ENCODE data around the gene PYROXD2. TPM values are rescaled to one million over a fixed set of nuclear protein-coding genes. Genes with fewer than 3 reads are reported as not detected.

The PYROXD2 gene
- 0.41 and 0.51 TPM in 2 replicates for total RNA-seq (2014; rRNA removed; shearing (Covaris generic))
- 4.0 and 4.3 TPM in 2 replicates for total RNA-seq (2022)
- percentile 23 among the genes with signal in this experiment for Bru-seq, nascent RNA
- BruChase-seq, experiment 1, labeled RNA remaining after a 6-hour chase, result percentile 25 among the genes with signal in this experiment
- BruChase-seq, experiment 2, labeled RNA remaining after a 2-hour chase, result percentile 28 among the genes with signal in this experiment
- long read RNA-seq, result 0 reads

- Histone ChIP-seq H3K4me2 (ENCODE audit: low read length) (no peak within 1 kb of the TSS), H3K79me2 (ENCODE audit: insufficient read depth, low read depth, low read length) (no peaks in the 10 kb centered on the region), H3K36me3 (ENCODE audit: insufficient read depth, low read length) (0 out of 2 replicates have a peak, but pooled peaks cover 3% of the 10 kb centered on the region), H3K27ac (ENCODE audit: low read depth, low read length, poor library complexity, severe bottlenecking) (no peak within 1 kb of the TSS), H2AFZ (ENCODE audit: low read length) (no peak within 1 kb of the TSS), H3K4me3 (ENCODE audit: low read depth, low read length, poor library complexity, severe bottlenecking) (no peak within 1 kb of the TSS), H3K9me2 (ENCODE audit: insufficient read depth, low read length) (no peaks in the 10 kb centered on the region), H3K9me3 (ENCODE audit: low read length) (no peaks in the 10 kb centered on the region), H4K20me1 (ENCODE audit: insufficient read depth, low read length) (no peaks in the 10 kb centered on the region), H3K4me1 (ENCODE audit: insufficient read depth, low read length, poor library complexity, severe bottlenecking) (no peaks in the 10 kb centered on the region)
- DNase-seq (ENCODE audit: low spot score), result no peak
- intact Hi-C loops (cut with micrococcal nuclease; ENCODE audit: unreplicated experiment), result no loop called here
- no TSS peak for BruUV-seq (replicated peaks)
- POLR2A ChIA-PET, result interaction anchor here (0.6 kb wide), 1 partner anchor 281 kb away, joined by 3 read pairs; the partner anchor contains the start of gene R3HCC1L
- CTCF ChIA-PET (ENCODE audit: unreplicated experiment), result no interaction called here
- no peak for TF ChIP-seq EZH2phosphoT487 (IDR thresholded peaks at IDR 0.05; ENCODE audit: borderline replicate concordance, low read depth, low read length)
These were observed at the start of gene PYROXD2 for GRCh38 chr10:98414932-98415730. PYROXD2 (minus strand) TSS chr10:98415182; CDS start chr10:98415135, 47 bp downstream.

- CTCF ChIA-PET (ENCODE audit: unreplicated experiment), result no interaction called here
- Histone ChIP-seq H3K4me1 (ENCODE audit: insufficient read depth, low read length, poor library complexity, severe bottlenecking) (peaks cover 3% of the 10 kb centered on the region), H3K79me2 (ENCODE audit: insufficient read depth, low read depth, low read length) (no peaks in the 10 kb centered on the region), H3K27ac (ENCODE audit: low read depth, low read length, poor library complexity, severe bottlenecking) (no peak overlapping the region), H3K4me3 (ENCODE audit: low read depth, low read length, poor library complexity, severe bottlenecking) (no peak overlapping the region), H3K9me3 (ENCODE audit: low read length) (no peaks in the 10 kb centered on the region), H3K9me2 (ENCODE audit: insufficient read depth, low read length) (no peaks in the 10 kb centered on the region), H3K36me3 (ENCODE audit: insufficient read depth, low read length) (no peaks in the 10 kb centered on the region), H3K4me2 (ENCODE audit: low read length) (no peak overlapping the region), H4K20me1 (ENCODE audit: insufficient read depth, low read length) (no peaks in the 10 kb centered on the region), H2AFZ (ENCODE audit: low read length) (no peak overlapping the region)
- DNase-seq (ENCODE audit: low spot score), result no peak
- POLR2A ChIA-PET, result no interaction called here
- TF ChIP-seq CTCF (conservative IDR thresholded peaks at IDR 0.05; ENCODE audit: low read length) (no peak), EZH2phosphoT487 (IDR thresholded peaks at IDR 0.05; ENCODE audit: borderline replicate concordance, low read depth, low read length) (no peak)
- intact Hi-C loops (cut with micrococcal nuclease; ENCODE audit: unreplicated experiment), result loop anchor here (10.0 kb wide), 1 partner anchor 549 kb away; no protein-coding TSS in a partner anchor
- no TSS peak for BruUV-seq (replicated peaks)
These were observed 49.2 kb upstream of the PYROXD2 start for GRCh38 chr10:98463976-98464754.

- Histone ChIP-seq H3K4me3 (ENCODE audit: low read depth, low read length, poor library complexity, severe bottlenecking) (no peak overlapping the region), H3K27ac (ENCODE audit: low read depth, low read length, poor library complexity, severe bottlenecking) (no peak overlapping the region), H3K9me2 (ENCODE audit: insufficient read depth, low read length) (no peaks in the 10 kb centered on the region), H3K9me3 (ENCODE audit: low read length) (no peaks in the 10 kb centered on the region), H4K20me1 (ENCODE audit: insufficient read depth, low read length) (no peaks in the 10 kb centered on the region), H2AFZ (ENCODE audit: low read length) (no peak overlapping the region), H3K4me2 (ENCODE audit: low read length) (no peak overlapping the region), H3K79me2 (ENCODE audit: insufficient read depth, low read depth, low read length) (no peaks in the 10 kb centered on the region), H3K4me1 (ENCODE audit: insufficient read depth, low read length, poor library complexity, severe bottlenecking) (peaks cover 3% of the 10 kb centered on the region), H3K36me3 (ENCODE audit: insufficient read depth, low read length) (no peaks in the 10 kb centered on the region)
- ChIA-PET POLR2A (no interaction called here), CTCF (ENCODE audit: unreplicated experiment) (no interaction called here)
- intact Hi-C loops (cut with micrococcal nuclease; ENCODE audit: unreplicated experiment), result loop anchor here (10.0 kb wide), 1 partner anchor 548 kb away; no protein-coding TSS in a partner anchor
- TF ChIP-seq CTCF (conservative IDR thresholded peaks at IDR 0.05; ENCODE audit: low read length) (no peak), EZH2phosphoT487 (IDR thresholded peaks at IDR 0.05; ENCODE audit: borderline replicate concordance, low read depth, low read length) (no peak)
- DNase-seq (ENCODE audit: low spot score), result no peak
- no TSS peak for BruUV-seq (replicated peaks)
These were observed 48.0 kb upstream of the PYROXD2 start for GRCh38 chr10:98463016-98463415.
